Epidermal melanocyte (primary cell): ENCODE measurements around the gene PARD3B.

ENCODE experiments used
- DNase-seq: peaks from one replicate; pipeline ENCODE4 v3.0.0; 2011; ENCODE audit warnings: low spot score; ENCODE audit not compliant: insufficient read length

PARD3B gene

GRCh38 chr2:204544961-204545860 is at the start of gene PARD3B:
PARD3B (plus strand) TSS chr2:204545475; CDS start chr2:204546000, 525 bp downstream.
- DNase-seq: peak; percentile 29

DNA sequence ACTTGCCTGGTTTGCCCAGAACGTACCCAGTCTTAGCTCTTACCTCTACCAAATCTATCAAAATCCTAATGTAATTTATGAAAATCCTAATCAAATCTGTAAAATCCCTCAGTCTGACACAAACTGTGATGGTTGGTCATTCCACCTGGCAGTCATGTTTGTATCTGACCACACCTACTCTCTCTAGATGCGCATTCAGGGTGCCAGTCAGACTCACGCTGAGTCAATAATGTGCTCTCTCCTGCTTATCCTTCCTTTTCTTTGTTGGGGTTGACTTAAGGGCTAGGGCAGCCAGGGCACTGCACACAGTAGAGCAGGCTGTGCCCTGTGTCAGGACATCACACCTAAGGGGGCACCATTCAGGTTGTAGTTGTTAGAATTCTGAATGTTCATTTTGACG is 48.5 kb upstream of the PARD3B start:
- no peak for DNase-seq

- no peak for DNase-seq
These were observed 47.4 kb upstream of the PARD3B start for GRCh38 chr2:204497855-204498254.

- no peak for DNase-seq
These were observed 47.0 kb upstream of the PARD3B start for GRCh38 chr2:204498291-204498690.

DNA sequence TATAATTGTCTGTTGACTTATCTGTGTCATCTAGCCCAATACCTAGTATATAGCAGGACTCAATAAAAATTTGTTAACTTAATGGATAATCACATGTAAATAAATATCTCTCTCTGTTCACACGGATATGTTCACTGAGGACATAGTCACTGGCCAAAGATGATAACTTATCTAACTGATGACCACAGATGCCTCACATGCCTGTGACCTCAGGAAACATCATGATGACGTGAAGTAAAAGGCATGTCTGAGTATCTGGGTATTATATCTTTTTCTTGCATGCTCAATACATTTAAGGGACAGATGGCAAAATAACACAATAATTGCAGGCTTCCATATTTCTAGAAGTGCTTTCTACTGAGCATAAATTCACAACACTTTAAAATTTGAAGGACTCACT is 41.4 kb upstream of the PARD3B start:
- DNase-seq: no peak

GRCh38 chr2:204504594-204504993 is 40.7 kb upstream of the PARD3B start:
- no peak for DNase-seq

DNA sequence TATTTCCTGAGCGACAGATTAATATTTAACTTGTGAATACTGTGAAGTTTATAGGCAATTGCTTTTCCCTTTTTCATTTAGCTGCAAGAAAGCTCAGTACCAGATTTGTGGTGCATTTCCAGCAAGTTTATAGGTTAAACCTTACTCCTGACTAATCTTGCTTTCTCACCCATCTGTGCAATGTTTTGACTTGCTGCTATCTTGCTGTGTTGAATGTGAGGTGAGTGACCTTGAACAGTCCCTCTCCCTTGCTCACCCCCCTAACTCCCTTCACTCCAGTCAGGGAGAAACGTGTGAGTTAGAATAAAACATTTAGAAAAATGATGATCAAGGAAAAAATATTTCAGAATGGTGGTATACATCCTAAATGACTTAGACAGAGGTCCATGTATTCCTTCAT is 39.8 kb upstream of the PARD3B start:
- DNase-seq: no peak

- DNase-seq: no peak
These were observed 39.3 kb upstream of the PARD3B start for GRCh38 chr2:204505946-204506345.

- no peak for DNase-seq
These were observed 37.6 kb upstream of the PARD3B start for GRCh38 chr2:204507636-204508035.

- no peak for DNase-seq
These were observed 34.4 kb upstream of the PARD3B start for GRCh38 chr2:204510709-204511420.

DNA sequence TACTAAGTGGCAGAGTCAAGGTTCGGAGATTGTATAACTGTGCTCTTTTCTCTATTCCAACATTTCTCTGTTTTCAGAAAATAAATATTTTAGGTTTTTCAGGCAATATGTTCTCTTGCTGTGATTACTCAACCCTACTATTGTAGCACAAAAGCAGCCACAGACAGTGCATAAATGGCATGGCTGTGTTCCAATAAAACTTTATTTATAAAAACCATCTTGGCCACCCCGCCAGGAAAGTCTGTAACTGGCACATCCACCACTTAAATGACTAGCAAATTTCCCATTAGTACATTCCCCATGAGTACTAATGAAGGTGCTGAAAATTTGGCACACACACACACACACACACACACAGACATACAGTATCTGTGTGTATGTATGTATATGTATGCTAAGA is 30.8 kb upstream of the PARD3B start:
- DNase-seq: no peak

DNA sequence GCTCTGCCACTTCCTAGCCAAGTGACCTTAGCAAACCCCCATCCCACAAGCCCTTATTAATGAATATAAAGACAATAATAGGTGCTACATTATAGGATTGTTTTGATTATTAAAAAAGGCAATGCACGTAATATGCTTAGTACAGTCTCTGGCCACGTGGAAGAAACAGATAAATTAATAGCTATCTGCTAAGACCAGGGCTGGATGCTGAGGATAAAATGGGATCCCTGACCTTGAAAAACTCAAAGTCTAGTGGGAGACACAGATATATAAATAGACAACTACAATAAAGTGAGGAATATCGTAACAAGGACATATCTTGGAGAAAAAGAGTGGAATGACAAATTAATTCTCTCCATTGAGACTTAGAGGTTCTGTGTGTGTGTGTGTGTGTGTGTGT is 29.9 kb upstream of the PARD3B start:
- DNase-seq: no peak

DNA sequence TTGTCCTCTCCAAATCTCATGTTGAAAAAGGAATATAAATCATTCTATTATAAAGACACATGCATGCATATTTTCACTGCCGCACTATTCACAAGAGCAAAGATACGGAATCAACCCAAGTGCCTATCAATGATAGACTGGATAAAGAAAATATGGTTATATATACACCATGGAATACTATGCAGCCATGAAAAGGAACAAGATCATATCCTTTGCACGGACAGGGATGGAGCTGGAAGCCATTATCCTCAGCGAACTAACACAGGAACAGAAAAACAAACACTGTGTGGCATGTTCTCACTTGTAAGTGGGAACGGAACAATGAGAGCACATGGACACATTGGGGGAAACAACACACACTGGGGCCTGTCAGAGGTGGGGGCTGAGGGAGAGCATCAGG is 28.1 kb upstream of the PARD3B start:
- no peak for DNase-seq

DNA sequence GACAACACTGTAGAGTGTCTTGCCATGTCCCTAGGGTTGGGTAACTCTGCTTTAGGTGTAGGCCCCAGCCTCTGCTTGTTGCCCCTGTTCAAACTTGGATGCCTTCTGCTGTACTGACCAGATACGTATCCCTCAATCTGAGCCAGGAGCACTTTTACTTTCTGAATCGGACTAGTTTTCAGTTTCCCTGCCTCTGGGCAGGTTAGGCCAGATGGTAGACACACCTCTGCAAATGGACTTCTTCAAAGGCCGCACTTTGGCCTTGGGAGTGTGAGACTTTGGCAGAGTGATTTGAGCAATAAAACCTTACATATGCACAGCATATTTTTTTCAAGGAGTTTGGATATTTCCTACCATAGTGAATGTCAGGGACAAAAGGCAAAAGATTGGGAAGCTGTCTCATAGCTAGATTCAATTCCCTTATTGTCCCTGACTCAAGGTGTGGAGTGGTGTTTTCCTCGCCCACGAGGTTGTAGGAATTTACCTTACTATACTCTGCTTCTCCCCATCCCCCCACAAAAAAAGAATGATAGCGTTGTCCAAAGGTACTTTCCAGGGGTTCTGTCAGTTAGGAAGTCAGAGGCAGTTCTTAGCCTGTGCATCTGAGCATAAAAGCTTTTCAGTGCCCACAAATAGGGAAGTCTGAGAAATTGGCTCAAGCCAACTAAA is 15.3 kb upstream of the PARD3B start:
- no peak for DNase-seq

DNA sequence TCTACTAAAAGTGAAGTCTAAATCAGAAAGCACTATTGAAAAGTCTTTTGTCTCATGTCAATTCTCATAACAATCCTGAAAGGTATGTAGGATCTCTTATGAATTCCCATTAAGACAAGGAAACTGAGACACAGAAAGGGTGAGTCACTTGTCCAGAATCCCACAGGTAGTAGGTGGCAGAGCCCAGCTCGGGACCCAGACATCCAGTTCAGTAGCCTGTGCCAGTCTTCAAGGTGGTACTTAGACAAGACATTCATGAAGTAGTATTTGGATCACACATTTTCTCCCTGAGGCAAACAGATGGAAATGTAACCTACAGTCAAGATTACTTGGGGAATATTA is 14.8 kb upstream of the PARD3B start:
- DNase-seq: no peak

DNA sequence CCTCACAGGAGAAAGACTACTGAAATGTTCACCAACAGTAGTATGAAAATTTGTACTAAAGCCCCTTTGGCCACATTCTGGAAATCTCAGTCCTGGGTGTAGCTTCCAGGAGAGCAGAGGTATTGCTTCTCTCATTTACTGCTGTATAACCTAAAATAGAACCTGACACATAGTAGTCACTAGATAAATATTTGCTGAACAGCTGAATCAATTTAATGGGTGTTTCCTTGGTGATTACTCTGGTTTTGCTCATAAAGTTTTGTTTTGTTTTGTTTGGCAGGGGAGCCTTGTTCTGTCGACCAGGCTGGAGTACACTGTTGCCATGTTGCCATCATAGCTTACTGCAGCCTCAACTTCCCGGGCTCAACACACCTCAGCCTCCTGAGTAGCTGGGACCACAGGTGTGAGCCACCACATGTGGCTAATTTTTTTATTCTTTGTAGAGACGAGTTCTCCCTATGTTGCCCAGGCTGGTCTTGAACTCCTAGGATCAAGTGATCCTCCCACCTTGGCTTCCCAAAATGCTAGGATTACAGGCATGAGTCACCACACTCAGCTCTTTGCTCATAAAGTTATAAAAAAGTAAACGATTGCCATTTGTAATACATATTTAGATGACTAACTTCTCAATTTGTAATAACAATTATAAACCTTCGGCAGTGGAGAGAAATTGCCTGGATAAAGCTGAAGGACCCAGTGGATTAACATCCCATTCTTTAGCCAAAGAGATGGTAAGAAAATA is 11.5 kb upstream of the PARD3B start:
- no peak for DNase-seq

- no peak for DNase-seq
These were observed 9.9 kb upstream of the PARD3B start for GRCh38 chr2:204535356-204535755.

DNA sequence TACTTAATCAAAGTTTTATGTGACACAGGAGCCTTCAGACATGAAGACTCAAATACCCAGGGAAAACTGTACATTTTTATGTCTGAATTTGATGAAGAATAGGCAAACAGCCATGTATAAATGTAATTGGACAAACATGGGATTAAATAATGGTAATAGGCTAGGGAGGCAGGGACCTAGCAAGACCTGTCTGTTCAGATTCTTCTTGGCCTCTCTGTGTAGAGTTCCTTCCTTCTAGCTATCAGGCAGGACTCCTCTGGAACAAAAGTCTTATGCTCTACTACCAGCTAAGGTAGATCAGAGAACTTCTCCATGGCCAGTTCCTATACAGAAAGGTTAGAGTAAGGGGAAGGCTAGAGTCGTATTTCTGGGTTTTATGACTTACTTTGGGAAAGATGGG is 9.5 kb upstream of the PARD3B start:
- no peak for DNase-seq

- peak; percentile 43 for DNase-seq
These were observed 6.9 kb upstream of the PARD3B start for GRCh38 chr2:204538182-204539018.

DNA sequence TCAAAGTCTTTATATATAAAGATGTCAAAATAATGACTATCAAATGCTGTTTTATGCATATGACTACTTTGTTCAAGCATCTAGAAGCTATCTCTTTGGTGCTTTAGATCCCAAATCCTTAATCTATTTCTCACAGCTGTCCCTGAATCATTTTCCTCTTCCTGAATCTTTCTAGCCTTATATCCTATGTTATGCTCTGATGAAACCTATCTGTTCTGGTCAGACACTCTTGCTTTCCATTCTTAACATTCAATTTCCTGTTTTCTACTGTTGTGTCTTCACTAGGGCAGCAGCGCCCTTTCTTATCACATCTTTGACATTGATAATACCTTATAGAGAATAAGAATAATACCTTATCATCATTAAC is 6.3 kb upstream of the PARD3B start:
- DNase-seq: no peak

DNA sequence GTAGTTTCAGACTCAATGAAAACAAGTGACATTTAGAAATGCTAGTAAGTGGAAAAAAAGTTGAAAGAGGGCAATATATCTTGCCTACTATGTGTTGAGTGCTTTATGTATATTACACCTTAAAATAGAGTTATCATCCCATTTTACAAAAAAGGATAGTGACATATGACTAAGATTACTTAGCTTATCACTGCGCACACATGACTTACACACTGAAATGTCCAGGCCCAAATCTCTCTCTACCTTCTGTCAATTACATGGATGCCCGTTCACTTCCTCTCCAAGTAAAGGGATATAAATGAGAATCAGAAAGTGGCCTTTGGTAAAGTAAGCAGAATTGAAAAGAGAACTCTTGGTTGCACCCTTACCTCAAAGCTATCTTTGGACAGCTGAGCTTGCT is 3.6 kb upstream of the PARD3B start:
- DNase-seq: no peak
